Activated T-cell treated with anti-CD3 and anti-CD28 coated beads, Interleukin-2, amount 50 U/mL, for 72 hours (primary cell): ENCODE data around the gene SYNRG. TPM values are rescaled to one million over a fixed set of nuclear protein-coding genes. Genes with fewer than 3 reads are reported as not detected.
"Not testable (repeated sequence)": the region's sequence is repeated elsewhere in the genome, so short reads cannot be mapped to it uniquely, and the experiment has no call there.

Experiments used
- ATAC-seq, 2 donors: fragments of 150-1000 bp; cut with Tn5 transposase; replicated peaks in 1 of 2; 2 replicates each; pipeline ENCODE4 v1.10.0; 2021; ENCODE audit warnings: moderate library complexity in 2 of 2, mild to moderate bottlenecking in 1 of 2
- DNase-seq, 2 donors: peaks; one replicate each; pipeline ENCODE4 v3.0.0; 2021 to 2022; ENCODE audit warnings: mixed read lengths in 1 of 2
- H3K27ac Mint-ChIP-seq: one replicate; pipeline ENCODE4 v1.8.0; 2022; ENCODE audit warnings: mild to moderate bottlenecking, moderate library complexity, mixed read lengths
- H3K27me3 Mint-ChIP-seq: one replicate; pipeline ENCODE4 v1.8.0; 2022; ENCODE audit warnings: low read depth, mixed read lengths
- H3K36me3 Mint-ChIP-seq, 2 donors: one replicate each; pipeline ENCODE4 v1.8.0; 2022; ENCODE audit warnings: mixed read lengths in 2 of 2, mild to moderate bottlenecking in 1 of 2; ENCODE audit not compliant: insufficient read depth in 2 of 2
- H3K4me1 Mint-ChIP-seq: one replicate; pipeline ENCODE4 v1.8.0; 2022; ENCODE audit warnings: low read depth, mixed read lengths
- H3K4me3 Mint-ChIP-seq, 2 donors: one replicate each; pipeline ENCODE4 v1.8.0; 2022; ENCODE audit warnings: mild to moderate bottlenecking in 2 of 2, mixed read lengths in 2 of 2, moderate library complexity in 2 of 2
- H3K9me3 Mint-ChIP-seq, 2 donors: one replicate each; pipeline ENCODE4 v1.8.0; 2022; ENCODE audit warnings: mixed read lengths in 2 of 2
- total RNA-seq, 2 donors: library from RNA; stranded (reverse); gene quantifications; one replicate each; pipeline ENCODE4 v1.2.3, GENCODE V29; 2022

The SYNRG gene
- total RNA-seq = 10 to 100 TPM; 63.2 to 69.5 TPM

DNA sequence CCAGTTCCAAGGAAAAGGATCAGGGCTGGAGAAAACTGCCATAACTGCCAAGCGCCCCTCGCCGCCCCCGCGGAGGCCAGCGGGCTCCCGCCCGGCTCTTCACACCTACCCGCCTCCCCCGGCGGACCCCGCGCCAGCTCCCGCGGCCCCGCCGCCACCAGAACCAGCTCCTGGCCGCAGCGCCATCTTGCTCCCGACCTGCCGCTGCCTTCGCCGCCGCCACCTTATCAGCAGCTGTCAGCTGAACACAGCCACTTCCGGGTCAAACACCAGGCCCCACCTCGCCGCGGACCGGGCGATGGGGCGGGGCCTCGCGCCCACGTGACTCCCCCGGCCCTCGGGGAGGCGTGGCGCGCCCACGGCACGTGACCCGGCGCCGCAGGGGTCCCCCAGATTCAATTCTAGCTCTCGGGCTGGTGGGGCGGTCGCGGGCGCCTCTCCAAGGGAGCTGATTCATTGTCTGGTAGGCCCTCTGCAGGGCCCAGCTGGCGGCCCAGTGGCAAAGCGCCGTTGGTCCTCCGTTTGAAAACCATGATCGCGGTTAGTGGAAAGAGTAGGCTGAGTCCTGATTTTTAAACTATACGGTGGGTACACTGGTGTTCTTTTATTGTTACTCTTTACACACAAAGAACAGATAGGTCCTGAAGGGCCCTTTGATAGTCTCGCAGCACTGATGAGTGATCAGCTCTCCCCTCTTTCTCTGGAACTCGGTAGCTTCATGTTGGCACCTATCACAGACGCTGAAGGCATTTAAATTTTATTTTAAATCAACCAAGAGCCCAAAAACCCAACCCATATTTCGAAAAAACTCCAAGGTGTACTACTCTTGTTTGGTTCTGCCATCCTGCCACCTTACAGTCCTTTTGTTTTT is at the start of gene SYNRG:
Gene SYNRG (minus strand): TSS at position 249 of the 871 bp plus-strand sequence. CDS start 63 bp downstream, at position 186.
- Mint-ChIP-seq H3K27ac (peak within 1 kb of the TSS; percentile 97), H3K9me3 (no peaks in the 10 kb centered on the region), H3K36me3 (peaks cover 2 to 10% of the 10 kb centered on the region in 2 donors), H3K4me1 (peaks cover 43% of the 10 kb centered on the region), H3K4me3 (peak within 1 kb of the TSS; percentile 80 to 96), H3K27me3 (no peaks in the 10 kb centered on the region)
- peak; percentile 96 to 99 for DNase-seq
- ATAC-seq = peak; percentile 88 to 91

GRCh38 chr17:37657202-37657601 is 48.0 kb upstream of the SYNRG start:
- Mint-ChIP-seq H3K4me1 (no peaks in the 10 kb centered on the region), H3K27me3 (peaks cover 14% of the 10 kb centered on the region), H3K36me3 (no peaks in the 10 kb centered on the region), H3K9me3 (no peaks in the 10 kb centered on the region), H3K27ac (no peak overlapping the region), H3K4me3 (no peak overlapping the region)
- no peak for DNase-seq
- peak in 1 of 2 donors; percentile 57 for ATAC-seq

DNA sequence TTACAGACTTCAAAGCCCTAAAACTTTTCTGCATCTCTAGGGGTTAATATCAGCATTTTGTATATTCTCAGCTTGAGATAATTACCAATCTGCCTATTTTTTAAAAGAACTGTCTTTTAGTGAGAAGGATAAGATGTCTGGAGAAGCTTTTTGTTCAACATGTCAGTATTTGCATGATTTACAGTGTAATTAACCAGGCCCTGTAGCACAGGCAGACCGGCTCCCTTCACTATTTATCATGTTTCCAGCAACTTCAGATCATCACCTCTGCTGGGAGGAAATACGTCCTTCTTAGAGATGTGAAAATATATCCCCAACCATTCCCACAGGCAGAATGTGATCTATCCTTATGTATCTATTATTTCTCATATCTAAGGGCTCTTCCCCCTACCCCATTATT is 42.6 kb upstream of the SYNRG start:
- DNase-seq = no peak
- no peak for ATAC-seq
- Mint-ChIP-seq H3K4me3 (no peak overlapping the region), H3K9me3 (no peaks in the 10 kb centered on the region), H3K27ac (no peak overlapping the region), H3K36me3 (no peaks in the 10 kb centered on the region), H3K27me3 (peaks cover 32% of the 10 kb centered on the region), H3K4me1 (no peaks in the 10 kb centered on the region)

- Mint-ChIP-seq H3K36me3 (no peaks in the 10 kb centered on the region), H3K9me3 (no peaks in the 10 kb centered on the region), H3K4me1 (no peaks in the 10 kb centered on the region), H3K4me3 (no peak overlapping the region), H3K27ac (no peak overlapping the region), H3K27me3 (peaks cover 45% of the 10 kb centered on the region)
- peak in 1 of 2 donors; percentile 13 for DNase-seq
- ATAC-seq = no peak
These were observed 41.3 kb upstream of the SYNRG start for GRCh38 chr17:37650419-37651003.

DNA sequence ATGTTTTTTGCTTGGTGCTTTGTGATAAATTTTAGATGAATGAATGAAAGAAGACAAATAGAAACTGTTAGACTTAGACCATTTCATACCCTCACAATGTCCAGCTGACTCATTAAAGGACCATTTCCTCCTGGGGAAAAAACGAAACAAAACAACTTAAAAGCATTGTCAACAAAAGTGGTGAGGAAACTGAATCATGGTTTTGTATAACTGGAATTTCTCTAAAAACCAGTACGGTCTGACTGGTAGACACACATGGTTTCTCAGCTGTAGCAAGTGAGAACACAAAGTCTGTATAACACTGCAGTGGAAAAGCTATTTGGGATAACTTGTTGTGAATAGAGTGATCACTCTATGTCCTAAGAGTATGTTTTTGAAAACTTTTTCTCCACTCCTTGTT is 39.3 kb upstream of the SYNRG start:
- peak in 1 of 2 donors; percentile 17 for ATAC-seq
- H3K27ac Mint-ChIP-seq = no peak overlapping the region
- peaks cover 11% of the 10 kb centered on the region for H3K4me1 Mint-ChIP-seq
- H3K36me3 Mint-ChIP-seq = no peaks in the 10 kb centered on the region
- no peak for DNase-seq
- H3K9me3 Mint-ChIP-seq = no peaks in the 10 kb centered on the region
- peaks cover 61% of the 10 kb centered on the region for H3K27me3 Mint-ChIP-seq
- no peak overlapping the region for H3K4me3 Mint-ChIP-seq

GRCh38 chr17:37647856-37648255 is 38.6 kb upstream of the SYNRG start:
- H3K36me3 Mint-ChIP-seq = no peaks in the 10 kb centered on the region
- ATAC-seq (no peak), DNase-seq (no peak)
- no peak overlapping the region for H3K27ac Mint-ChIP-seq
- H3K9me3 Mint-ChIP-seq = no peaks in the 10 kb centered on the region
- no peak overlapping the region for H3K4me3 Mint-ChIP-seq
- peaks cover 61% of the 10 kb centered on the region for H3K27me3 Mint-ChIP-seq
- peaks cover 16% of the 10 kb centered on the region for H3K4me1 Mint-ChIP-seq

- Mint-ChIP-seq H3K4me3 (peak overlapping the region; percentile 92 to 94), H3K27me3 (peaks cover 43% of the 10 kb centered on the region), H3K4me1 (peaks cover 51% of the 10 kb centered on the region), H3K27ac (peak overlapping the region; percentile 93), H3K9me3 (no peaks in the 10 kb centered on the region), H3K36me3 (peaks cover 7 to 14% of the 10 kb centered on the region in 2 donors)
- DNase-seq = no peak
- no peak for ATAC-seq
These were observed 34.7 kb upstream of the SYNRG start for GRCh38 chr17:37643869-37644268.

- peak within 1 kb of the TSS; percentile 92 to 94 for H3K4me3 Mint-ChIP-seq
- peak within 1 kb of the TSS; percentile 93 for H3K27ac Mint-ChIP-seq
- DNase-seq = peak; percentile 89 to 90
- peaks cover 7 to 17% of the 10 kb centered on the region in 2 donors for H3K36me3 Mint-ChIP-seq
- H3K4me1 Mint-ChIP-seq = peaks cover 54% of the 10 kb centered on the region
- peak; percentile 99 for ATAC-seq
- H3K9me3 Mint-ChIP-seq = no peaks in the 10 kb centered on the region
- peaks cover 37% of the 10 kb centered on the region for H3K27me3 Mint-ChIP-seq
These were observed 34.0 kb upstream of the SYNRG start, which contains the start of gene DDX52 for GRCh38 chr17:37643118-37643766. Gene DDX52, minus strand, starts transcription at chr17:37643446. Its CDS starts 26 bp downstream, at chr17:37643420.

GRCh38 chr17:37642681-37643080 is 33.5 kb upstream of the SYNRG start:
- ATAC-seq (peak; percentile 46 to 60), DNase-seq (no peak)
- H3K4me1 Mint-ChIP-seq = peaks cover 54% of the 10 kb centered on the region
- H3K36me3 Mint-ChIP-seq = peaks cover 7 to 19% of the 10 kb centered on the region in 2 donors
- peak overlapping the region; percentile 93 for H3K27ac Mint-ChIP-seq
- peaks cover 32% of the 10 kb centered on the region for H3K27me3 Mint-ChIP-seq
- peak overlapping the region; percentile 92 to 94 for H3K4me3 Mint-ChIP-seq
- H3K9me3 Mint-ChIP-seq = no peaks in the 10 kb centered on the region

GRCh38 chr17:37640015-37640414 is 30.8 kb upstream of the SYNRG start:
- Mint-ChIP-seq H3K9me3 (no peaks in the 10 kb centered on the region), H3K27ac (peak overlapping the region; percentile 90), H3K4me1 (peaks cover 54% of the 10 kb centered on the region), H3K4me3 (peak overlapping the region in 1 of 2 donors; percentile 66), H3K27me3 (peaks cover 14% of the 10 kb centered on the region), H3K36me3 (peaks cover 10 to 26% of the 10 kb centered on the region in 2 donors)
- ATAC-seq (no peak), DNase-seq (no peak)

DNA sequence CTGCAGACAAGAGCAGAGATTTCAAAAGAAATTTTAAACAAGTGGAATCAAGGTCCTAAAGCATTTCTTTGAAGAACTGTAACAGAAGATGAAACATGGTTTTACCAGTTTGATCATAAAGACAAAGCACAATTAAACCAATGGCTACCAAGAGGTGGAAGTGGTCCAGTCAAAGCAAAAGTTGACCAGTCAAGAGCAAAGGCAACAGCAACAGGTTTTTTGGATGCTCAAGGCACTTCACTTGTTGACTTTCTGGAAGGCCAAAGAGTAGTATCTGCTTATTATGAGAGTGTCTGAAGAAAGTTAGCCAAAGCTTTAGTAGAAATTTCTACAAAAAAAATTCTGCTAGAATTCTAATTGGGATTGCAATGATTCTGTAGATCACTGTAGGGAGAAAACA is 28.7 kb upstream of the SYNRG start:
- peaks cover 37% of the 10 kb centered on the region for H3K4me1 Mint-ChIP-seq
- peaks cover 10 to 30% of the 10 kb centered on the region in 2 donors for H3K36me3 Mint-ChIP-seq
- no peaks in the 10 kb centered on the region for H3K27me3 Mint-ChIP-seq
- H3K27ac Mint-ChIP-seq = no peak overlapping the region
- H3K4me3 Mint-ChIP-seq = no peak overlapping the region
- no peaks in the 10 kb centered on the region for H3K9me3 Mint-ChIP-seq
- DNase-seq (no peak), ATAC-seq (no peak)

- H3K4me3 Mint-ChIP-seq, H3K4me1 Mint-ChIP-seq, H3K36me3 Mint-ChIP-seq, ATAC-seq, H3K9me3 Mint-ChIP-seq, DNase-seq, H3K27me3 Mint-ChIP-seq: not testable (repeated sequence)
- peak overlapping the region; percentile 25 for H3K27ac Mint-ChIP-seq
These were observed 7.2 kb upstream of the SYNRG start for GRCh38 chr17:37616430-37616829.

- no peaks in the 10 kb centered on the region for H3K9me3 Mint-ChIP-seq
- H3K4me1 Mint-ChIP-seq = peaks cover 3% of the 10 kb centered on the region
- H3K27ac Mint-ChIP-seq = no peak overlapping the region
- no peak overlapping the region for H3K4me3 Mint-ChIP-seq
- DNase-seq (no peak), ATAC-seq (no peak)
- peaks cover 2% of the 10 kb centered on the region in 2 donors for H3K36me3 Mint-ChIP-seq
- H3K27me3 Mint-ChIP-seq = no peaks in the 10 kb centered on the region
These were observed 5.6 kb upstream of the SYNRG start for GRCh38 chr17:37614823-37615222.
